HCT116 (cell line): ENCODE measurements around the gene NSF.
"Not testable (repeated sequence)": the region's sequence is repeated elsewhere in the genome, so short reads cannot be mapped to it uniquely, and the experiment has no call there.

ENCODE experiments used
- EZH2phosphoT487 ChIP-seq: fragments of 200-600 bp; IDR thresholded peaks from 2 replicates; pipeline ENCODE4 v1.6.1; 2018; ENCODE audit warnings: antibody characterized with exemption, borderline replicate concordance
- JUND ChIP-seq: IDR thresholded peaks from 2 replicates; pipeline ENCODE4 v1.6.1; 2012
- POLR2A ChIP-seq: IDR thresholded peaks from 2 replicates; pipeline ENCODE4 v1.7.0; 2011; ENCODE audit warnings: borderline replicate concordance; ENCODE audit not compliant: insufficient read depth, insufficient read length; ENCODE audit errors: extremely low read depth
- POLR2AphosphoS5 ChIP-seq: IDR thresholded peaks from 2 replicates; pipeline ENCODE4 v1.6.1; 2011; ENCODE audit warnings: mild to moderate bottlenecking, low read depth, low read length, moderate library complexity
- RAD21 ChIP-seq: IDR thresholded peaks from 2 replicates; pipeline ENCODE4 v1.6.1; 2012; ENCODE audit warnings: low read depth, mild to moderate bottlenecking
- SIN3A ChIP-seq: IDR thresholded peaks from 2 replicates; pipeline ENCODE4 v1.6.1; 2012; ENCODE audit warnings: low read depth
- SP1 ChIP-seq: IDR thresholded peaks from 2 replicates; pipeline ENCODE4 v1.6.1; 2012; ENCODE audit warnings: low read depth
- TCF7L2 ChIP-seq: IDR thresholded peaks from 2 replicates; pipeline ENCODE4 v1.7.0; 2011; ENCODE audit warnings: borderline replicate concordance, inconsistent platforms; ENCODE audit not compliant: insufficient read depth, insufficient read length; ENCODE audit errors: extremely low read depth
- ZFX ChIP-seq: fragments of 450-650 bp; IDR thresholded peaks from 2 replicates; pipeline ENCODE4 v1.6.1; 2017
- TF ChIP-seq, protein P1 (sequence below), 3 experiments: fragments of 200-600 bp in 1 of 3; sonication (generic) in 1 of 3; IDR thresholded peaks in 2 of 3; conservative IDR thresholded peaks in 1 of 3; 2 replicates each; pipeline ENCODE4 v1.5.1; 2012 to 2017; ENCODE audit warnings: low read depth in 2 of 3, low read length in 2 of 3, antibody characterized with exemption in 1 of 3, borderline replicate concordance in 1 of 3, control low read depth in 1 of 3, mild to moderate bottlenecking in 1 of 3, mixed read lengths in 1 of 3, mixed run types in 1 of 3, moderate library complexity in 1 of 3; ENCODE audit not compliant: insufficient read depth in 1 of 3
- TF ChIP-seq, protein P2 (sequence below): IDR thresholded peaks from 2 replicates; pipeline ENCODE4 v1.6.1; 2012

DNA sequence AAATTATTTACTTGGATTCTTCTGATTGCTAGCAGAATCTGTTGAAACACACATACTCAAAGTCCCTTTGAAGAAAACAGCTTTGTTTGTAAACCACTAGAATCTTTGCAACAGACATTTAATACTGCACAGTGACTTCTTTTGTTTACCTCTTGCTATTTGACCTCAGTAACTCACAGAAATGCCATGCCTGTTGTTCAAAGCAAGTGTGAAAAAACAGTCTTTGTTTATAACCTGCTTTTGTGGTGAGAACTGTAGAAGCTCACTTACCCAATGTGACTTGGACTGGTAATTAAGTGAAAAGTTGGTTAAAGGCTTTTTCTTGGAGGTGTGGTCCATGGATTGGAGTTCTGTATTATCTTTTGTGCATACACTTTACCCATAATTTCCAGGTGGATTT lies 44.4 kb downstream of the NSF start:
- TF ChIP-seq POLR2AphosphoS5, EZH2phosphoT487, JUND, SP1, SIN3A, RAD21, POLR2A, TCF7L2, ZFX: not testable (repeated sequence)
- TF ChIP-seq, protein P1, sequence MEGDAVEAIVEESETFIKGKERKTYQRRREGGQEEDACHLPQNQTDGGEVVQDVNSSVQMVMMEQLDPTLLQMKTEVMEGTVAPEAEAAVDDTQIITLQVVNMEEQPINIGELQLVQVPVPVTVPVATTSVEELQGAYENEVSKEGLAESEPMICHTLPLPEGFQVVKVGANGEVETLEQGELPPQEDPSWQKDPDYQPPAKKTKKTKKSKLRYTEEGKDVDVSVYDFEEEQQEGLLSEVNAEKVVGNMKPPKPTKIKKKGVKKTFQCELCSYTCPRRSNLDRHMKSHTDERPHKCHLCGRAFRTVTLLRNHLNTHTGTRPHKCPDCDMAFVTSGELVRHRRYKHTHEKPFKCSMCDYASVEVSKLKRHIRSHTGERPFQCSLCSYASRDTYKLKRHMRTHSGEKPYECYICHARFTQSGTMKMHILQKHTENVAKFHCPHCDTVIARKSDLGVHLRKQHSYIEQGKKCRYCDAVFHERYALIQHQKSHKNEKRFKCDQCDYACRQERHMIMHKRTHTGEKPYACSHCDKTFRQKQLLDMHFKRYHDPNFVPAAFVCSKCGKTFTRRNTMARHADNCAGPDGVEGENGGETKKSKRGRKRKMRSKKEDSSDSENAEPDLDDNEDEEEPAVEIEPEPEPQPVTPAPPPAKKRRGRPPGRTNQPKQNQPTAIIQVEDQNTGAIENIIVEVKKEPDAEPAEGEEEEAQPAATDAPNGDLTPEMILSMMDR (IDR thresholded peaks at IDR 0.05 in 2 of 3, conservative IDR thresholded peaks at IDR 0.05 in 1 of 3; ENCODE audit: borderline replicate concordance in 1 of 3, insufficient read depth in 1 of 3, low read depth in 2 of 3, low read length in 2 of 3): not testable (repeated sequence)
- TF ChIP-seq, protein P2, sequence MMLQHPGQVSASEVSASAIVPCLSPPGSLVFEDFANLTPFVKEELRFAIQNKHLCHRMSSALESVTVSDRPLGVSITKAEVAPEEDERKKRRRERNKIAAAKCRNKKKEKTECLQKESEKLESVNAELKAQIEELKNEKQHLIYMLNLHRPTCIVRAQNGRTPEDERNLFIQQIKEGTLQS: not testable (repeated sequence)
